K562 (cell line): ENCODE results near the gene TUBB4B. TPM values are rescaled to one million over a fixed set of nuclear protein-coding genes. Genes with fewer than 3 reads are reported as not detected.

Experiments
- DLX4 ChIP-seq: fragments of 250-450 bp; sonication (Bioruptor Pico); IDR thresholded peaks from 2 replicates; pipeline ENCODE4 v1.6.1; 2021; ENCODE audit warnings: mild to moderate bottlenecking
- E2F6 ChIP-seq, 2 experiments: IDR thresholded peaks; 2 replicates each; pipeline ENCODE4 v1.6.1; 2011; ENCODE audit warnings: borderline replicate concordance in 1 of 2, control low read depth in 1 of 2, low read depth in 1 of 2, low read length in 1 of 2, mild to moderate bottlenecking in 1 of 2, mixed read lengths in 1 of 2, moderate library complexity in 1 of 2; ENCODE audit not compliant: insufficient read depth in 1 of 2, insufficient read length in 1 of 2, poor library complexity in 1 of 2, severe bottlenecking in 1 of 2; ENCODE audit errors: extremely low read depth in 1 of 2
- FOXP4 ChIP-seq: sonication (generic); formaldehyde crosslinking; IDR thresholded peaks from 2 replicates; pipeline ENCODE4 v1.8.0; 2022; ENCODE audit warnings: mild to moderate bottlenecking, missing genetic modification reagents, borderline replicate concordance
- HNRNPK ChIP-seq: fragments of 200-400 bp; formaldehyde crosslinking; IDR thresholded peaks from one replicate; pipeline ENCODE4 v1.6.1; 2018; ENCODE audit warnings: mild to moderate bottlenecking, low read depth, low read length; ENCODE audit not compliant: poor library complexity, severe bottlenecking
- KAT2B ChIP-seq: IDR thresholded peaks from one replicate; pipeline ENCODE4 v1.6.1; 2012; ENCODE audit warnings: low read depth, mild to moderate bottlenecking, control low read depth, inconsistent platforms, low read length, moderate library complexity
- KLF10 ChIP-seq: fragments of 250-450 bp; sonication (Bioruptor Pico); IDR thresholded peaks from 2 replicates; pipeline ENCODE4 v1.6.1; 2021; ENCODE audit warnings: matching md5 sums
- MITF ChIP-seq: IDR thresholded peaks from 2 replicates; pipeline ENCODE4 v1.6.1; 2014; ENCODE audit warnings: antibody characterized with exemption
- OTX1 ChIP-seq: fragments of 450-650 bp; formaldehyde crosslinking; IDR thresholded peaks from 2 replicates; pipeline ENCODE4 v1.4.0; 2022; ENCODE audit warnings: mild to moderate bottlenecking
- PRDM10 ChIP-seq: fragments of 450-650 bp; IDR thresholded peaks from 2 replicates; pipeline ENCODE4 v1.6.1; 2018; ENCODE audit not compliant: partially characterized antibody
- U2AF1 ChIP-seq: fragments of 200-400 bp; formaldehyde crosslinking; optimal IDR thresholded peaks from 2 replicates; pipeline ENCODE3; 2017; ENCODE audit warnings: mild to moderate bottlenecking, low read depth, low read length, moderate library complexity
- ZNF212 ChIP-seq: fragments of 450-650 bp; formaldehyde crosslinking; IDR thresholded peaks from 2 replicates; pipeline ENCODE4 v1.4.0; 2020; ENCODE audit warnings: mild to moderate bottlenecking
- ZNF639 ChIP-seq, 2 experiments: fragments of 200-800 bp in 1 of 2; sonication (Bioruptor generic) in 1 of 2; sonication (generic) in 1 of 2; formaldehyde crosslinking in 1 of 2; IDR thresholded peaks in 1 of 2; conservative IDR thresholded peaks in 1 of 2; 2 replicates each; pipeline versions ENCODE4 v1.5.0 to v1.6.1; 2016 to 2020; ENCODE audit warnings: missing compliant biosample characterization in 1 of 2, missing genetic modification characterization in 1 of 2, missing genetic modification reagents in 1 of 2
- ZNF695 ChIP-seq: fragments of 450-650 bp; formaldehyde crosslinking; IDR thresholded peaks from 2 replicates; pipeline ENCODE4 v1.4.0; 2020; ENCODE audit warnings: mild to moderate bottlenecking, moderate library complexity
- ZSCAN32 ChIP-seq: fragments of 450-650 bp; formaldehyde crosslinking; IDR thresholded peaks from 2 replicates; pipeline ENCODE4 v1.4.0; 2020; ENCODE audit warnings: mild to moderate bottlenecking, moderate library complexity
- polyA plus RNA-seq, 8 experiments: library from polyadenylated mRNA; depleted of rRNA in 4 of 8; stranded (reverse) in 5 of 8; unstranded in 3 of 8; fragments of >200 nt; fragmentation: Nextera tagmentation in 2 of 8; fragmentation: Illumina TruSeq in 1 of 8; extraction: Ambion mirVana in 2 of 8; extraction: Trizol in 1 of 8; gene quantifications; 2 replicates each; pipeline versions ENCODE4 v1.2.1 to v1.2.3, GENCODE V29; 2011 to 2014; ENCODE audit warnings: inconsistent platforms in 1 of 8, missing spikeins in 1 of 8
- total RNA-seq, 7 experiments: library from RNA; depleted of rRNA in 6 of 7; stranded (reverse); fragments of >200 nt in 6 of 7; fragmentation: Illumina TruSeq in 2 of 7; extraction: Trizol in 2 of 7; gene quantifications; 2 replicates each; pipeline versions ENCODE4 v1.2.1 to v1.2.3, GENCODE V29; 2011 to 2021; ENCODE audit warnings: low replicate concordance in 1 of 7

Gene TUBB4B
- total and polyA plus RNA-seq, 9 of the 15 experiments (the other 6 are each of a cell fraction or from before 2014, with no cell fraction given), result 24.1 to 443 (median 268) TPM

GRCh38 chr9:137205126-137206069 lies 35.7 kb upstream of the TUBB4B start, which contains the start of the genes NDOR1 and TMEM203 (continued):
- TF ChIP-seq ZNF639 (CRISPR knock-in tag; conservative IDR thresholded peaks at IDR 0.05 in 1 of 2, IDR thresholded peaks at IDR 0.05 in 1 of 2) (no peak), ZNF212 (no peak), KLF10 (CRISPR knock-in tag) (no peak), ZNF695 (CRISPR knock-in tag) (no peak), MITF (no peak), ZSCAN32 (no peak), OTX1 (no peak), PRDM10 (no peak), E2F6 (IDR thresholded peaks at IDR 0.05; ENCODE audit: borderline replicate concordance in 1 of 2, extremely low read depth in 1 of 2, insufficient read depth in 1 of 2, insufficient read length in 1 of 2, low read depth in 1 of 2, low read length in 1 of 2, poor library complexity in 1 of 2, severe bottlenecking in 1 of 2) (peak; percentile 35 to 73), HNRNPK (no peak), FOXP4 (CRISPR knock-in tag) (peak; percentile 45; the same call in 1 of the 2 replicates), KAT2B (no peak), DLX4 (CRISPR knock-in tag) (no peak), U2AF1 (no peak)
